Esophagus muscularis mucosa (tissue), 4 donors: ENCODE measurements around the gene COL7A1.

ENCODE experiments used
- CTCF ChIP-seq, 3 experiments: fragments of 200-600 bp in 2 of 3; fragments of 450-650 bp in 1 of 3; sonication (generic) in 2 of 3; IDR thresholded peaks; one replicate each; pipeline ENCODE4 v1.5.1; 2017 to 2019; ENCODE audit warnings: antibody characterized with exemption in 3 of 3, mild to moderate bottlenecking in 2 of 3, moderate library complexity in 1 of 3
- EP300 ChIP-seq: sonication (generic); formaldehyde crosslinking; IDR thresholded peaks from one replicate; pipeline ENCODE4 v1.6.1; 2017; ENCODE audit warnings: antibody characterized with exemption
- POLR2A ChIP-seq: fragments of 450-650 bp; IDR thresholded peaks from one replicate; pipeline ENCODE4 v1.6.1; 2017; ENCODE audit warnings: antibody characterized with exemption, moderate library complexity, mild to moderate bottlenecking, low read depth
- POLR2AphosphoS5 ChIP-seq, 2 donors: sonication (generic); formaldehyde crosslinking; IDR thresholded peaks; one replicate each; pipeline ENCODE4 v1.6.1; 2017; ENCODE audit warnings: antibody characterized with exemption in 2 of 2

GRCh38 chr3:48593337-48593736 is 1.8 kb downstream of the COL7A1 start:
- TF ChIP-seq CTCF (IDR thresholded peaks at IDR 0.05) (no peak), POLR2AphosphoS5 (IDR thresholded peaks at IDR 0.05) (no peak), POLR2A (no peak), EP300 (no peak)
